ENCODE measurements around the gene KCNS1.

- TF ChIP-seq EP300 (IDR thresholded peaks at IDR 0.05) (no peak), CTCF (IDR thresholded peaks at IDR 0.05) (no peak)
Observed at GRCh38 chr20:45094201-45094600, 6.7 kb downstream of the KCNS1 start.

All from suprapubic skin (tissue), 3 donors.